Tibial nerve (tissue), 3 donors: ENCODE results near the gene FGF6.

ENCODE experiments used
- CTCF ChIP-seq, 5 experiments: fragments of 200-600 bp in 3 of 5; fragments of 450-650 bp in 2 of 5; sonication (generic) in 3 of 5; IDR thresholded peaks; one replicate each; pipeline ENCODE4 v1.5.1; 2016 to 2019; ENCODE audit warnings: antibody characterized with exemption in 5 of 5, mild to moderate bottlenecking in 3 of 5, moderate library complexity in 2 of 5
- POLR2A ChIP-seq, 2 donors: fragments of 450-650 bp; IDR thresholded peaks; one replicate each; pipeline ENCODE4 v1.6.1; 2017; ENCODE audit warnings: antibody characterized with exemption in 2 of 2, mild to moderate bottlenecking in 2 of 2, moderate library complexity in 2 of 2

GRCh38 chr12:4432878-4433744, 12.5 kb downstream of the FGF6 start:
- TF ChIP-seq CTCF (IDR thresholded peaks at IDR 0.05) (no peak), POLR2A (IDR thresholded peaks at IDR 0.05) (no peak)
